Left forelimb (tissue), 1 donor: ENCODE measurements around the gene HES3.

Experiments
- DNase-seq: peaks from one replicate; pipeline ENCODE4 v3.0.0-alpha.2; 2018; ENCODE audit warnings: low spot score

The HES3 gene

GRCh38 chr1:6243993-6244392, at the start of gene HES3:
HES3 (plus strand) TSS chr1:6244179; CDS start chr1:6244366, 187 bp downstream.
- DNase-seq: no peak

GRCh38 chr1:6197746-6198427, 46.1 kb upstream of the HES3 start:
- no peak for DNase-seq

- DNase-seq: no peak
These were observed 45.2 kb upstream of the HES3 start for GRCh38 chr1:6198646-6199297.

GRCh38 chr1:6199298-6200187, 44.4 kb upstream of the HES3 start, which contains the start of gene RPL22:
RPL22 (minus strand) TSS chr1:6199595; CDS start chr1:6199573, 22 bp downstream.
- DNase-seq: peak; percentile 96

- no peak for DNase-seq
These were observed 43.7 kb upstream of the HES3 start for GRCh38 chr1:6200188-6200809.

GRCh38 chr1:6202256-6202655, 41.7 kb upstream of the HES3 start:
- no peak for DNase-seq

- DNase-seq: peak; percentile 83
These were observed 38.0 kb upstream of the HES3 start, which contains the start of gene RNF207 for GRCh38 chr1:6205849-6206519. RNF207 (plus strand) TSS chr1:6206119; CDS start chr1:6206536, 417 bp downstream.

- no peak for DNase-seq
These were observed 37.5 kb upstream of the HES3 start for GRCh38 chr1:6206520-6206855.

- no peak for DNase-seq
These were observed 36.7 kb upstream of the HES3 start for GRCh38 chr1:6207075-6207885.

GRCh38 chr1:6207921-6208320, 36.1 kb upstream of the HES3 start:
- DNase-seq: no peak

- DNase-seq: no peak
These were observed 35.0 kb upstream of the HES3 start for GRCh38 chr1:6208723-6209660.

- no peak for DNase-seq
These were observed 34.1 kb upstream of the HES3 start for GRCh38 chr1:6209661-6210580.

GRCh38 chr1:6210591-6211355, 33.2 kb upstream of the HES3 start:
- no peak for DNase-seq

- DNase-seq: no peak
These were observed 32.2 kb upstream of the HES3 start for GRCh38 chr1:6211731-6212130.

- DNase-seq: no peak
These were observed 31.6 kb upstream of the HES3 start for GRCh38 chr1:6212193-6212959.

- no peak for DNase-seq
These were observed 25.4 kb upstream of the HES3 start for GRCh38 chr1:6218375-6219164.
